ENCODE results near the gene YBX2. TPM values are rescaled to one million over a fixed set of nuclear protein-coding genes. Genes with fewer than 3 reads are reported as not detected.
"Not testable (repeated sequence)": the region's sequence is repeated elsewhere in the genome, so short reads cannot be mapped to it uniquely, and the experiment has no call there.

Gene YBX2
- total RNA-seq: 1 to 10 TPM; 1.2 to 4.1 (median 2.1) TPM

DNA sequence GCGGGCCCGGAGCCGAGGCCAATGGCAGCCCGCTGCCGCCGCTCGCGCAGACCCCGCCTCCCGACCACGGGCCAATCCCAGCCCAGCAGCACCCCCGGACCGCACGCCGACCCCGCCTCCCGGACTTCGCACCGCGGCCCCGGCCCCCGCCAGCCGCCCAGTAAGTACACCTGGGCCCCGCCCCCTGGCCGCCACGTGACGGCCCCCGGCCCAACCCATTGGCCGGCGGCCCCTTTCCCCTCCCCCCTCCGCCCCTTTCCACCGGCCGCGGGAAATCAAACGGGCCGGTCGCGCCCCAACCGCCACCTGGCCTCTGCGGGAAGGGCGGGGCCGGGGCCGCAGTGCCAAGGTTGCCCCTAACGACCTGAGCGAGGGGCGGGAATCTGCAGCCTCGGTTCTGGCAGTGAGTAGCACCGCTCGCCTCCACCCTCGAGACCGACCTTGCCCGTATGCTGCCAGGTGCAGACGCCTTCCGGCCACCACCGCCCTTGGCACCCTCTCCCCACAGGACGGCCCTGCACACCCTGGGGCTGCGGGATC is at the start of gene YBX2:
TSS of gene YBX2 (minus strand) at position 26 of the 540 bp plus-strand sequence. CDS start 139 bp downstream, outside the sequence.
- Histone ChIP-seq H3K4me1 (peaks cover 8 to 36% of the 10 kb centered on the region in 2 donors), H3K9me3 (no peaks in the 10 kb centered on the region), H3K27me3 (no peaks in the 10 kb centered on the region), H3K27ac (no peak within 1 kb of the TSS), H3K36me3 (no peaks in the 10 kb centered on the region), H3K4me3 (replicated peaks in 1 of 3) (peak within 1 kb of the TSS in 1 of 3 donors; percentile 14)
- DNase-seq: peak; percentile 70 to 80
- intact Hi-C loops (cut with DNase I): loop anchor here (5.0 kb wide), 1 partner anchor 252 kb away; the partner anchor contains the start of gene SLC16A11
- TF ChIP-seq, protein P1, sequence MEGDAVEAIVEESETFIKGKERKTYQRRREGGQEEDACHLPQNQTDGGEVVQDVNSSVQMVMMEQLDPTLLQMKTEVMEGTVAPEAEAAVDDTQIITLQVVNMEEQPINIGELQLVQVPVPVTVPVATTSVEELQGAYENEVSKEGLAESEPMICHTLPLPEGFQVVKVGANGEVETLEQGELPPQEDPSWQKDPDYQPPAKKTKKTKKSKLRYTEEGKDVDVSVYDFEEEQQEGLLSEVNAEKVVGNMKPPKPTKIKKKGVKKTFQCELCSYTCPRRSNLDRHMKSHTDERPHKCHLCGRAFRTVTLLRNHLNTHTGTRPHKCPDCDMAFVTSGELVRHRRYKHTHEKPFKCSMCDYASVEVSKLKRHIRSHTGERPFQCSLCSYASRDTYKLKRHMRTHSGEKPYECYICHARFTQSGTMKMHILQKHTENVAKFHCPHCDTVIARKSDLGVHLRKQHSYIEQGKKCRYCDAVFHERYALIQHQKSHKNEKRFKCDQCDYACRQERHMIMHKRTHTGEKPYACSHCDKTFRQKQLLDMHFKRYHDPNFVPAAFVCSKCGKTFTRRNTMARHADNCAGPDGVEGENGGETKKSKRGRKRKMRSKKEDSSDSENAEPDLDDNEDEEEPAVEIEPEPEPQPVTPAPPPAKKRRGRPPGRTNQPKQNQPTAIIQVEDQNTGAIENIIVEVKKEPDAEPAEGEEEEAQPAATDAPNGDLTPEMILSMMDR (IDR thresholded peaks at IDR 0.05): no peak
- no peak for TF ChIP-seq POLR2A (IDR thresholded peaks at IDR 0.05)
- 2 to 6% methylated on average over 12 to 28 of the region's 57 CpGs for WGBS, 2 donors

DNA sequence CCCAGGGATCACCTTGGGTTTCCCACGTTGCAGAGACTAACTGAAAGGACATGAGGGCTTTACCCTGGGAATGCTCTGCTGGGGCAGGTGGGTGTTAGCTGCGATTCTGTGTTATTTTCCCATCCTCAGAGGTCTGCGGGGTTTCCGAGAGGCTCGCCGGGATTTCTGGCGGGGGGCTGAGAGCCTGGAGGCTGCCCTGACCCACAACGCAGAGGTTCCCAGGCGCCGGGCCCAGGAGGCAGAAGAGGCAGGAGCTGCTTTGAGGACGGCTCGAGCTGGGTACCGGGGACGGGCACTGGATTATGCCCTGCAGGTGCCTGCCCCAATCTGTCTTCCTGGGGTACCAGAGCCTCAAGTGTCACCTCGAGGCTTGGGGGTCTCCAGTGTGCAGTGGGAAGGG is 48.8 kb upstream of the YBX2 start:
- Histone ChIP-seq H3K27ac (no peak overlapping the region), H3K27me3 (no peaks in the 10 kb centered on the region), H3K36me3 (no peaks in the 10 kb centered on the region), H3K4me3 (replicated peaks in 1 of 3) (no peak overlapping the region), H3K4me1 (no peaks in the 10 kb centered on the region), H3K9me3 (no peaks in the 10 kb centered on the region)
- no peak for DNase-seq
- intact Hi-C loops (cut with DNase I): no loop called here
- WGBS, 2 donors: 65 to 82% methylated on average over 5 to 15 of the region's 15 CpGs
- TF ChIP-seq, protein P1 (IDR thresholded peaks at IDR 0.05): no peak
- TF ChIP-seq POLR2A (IDR thresholded peaks at IDR 0.05): no peak

DNA sequence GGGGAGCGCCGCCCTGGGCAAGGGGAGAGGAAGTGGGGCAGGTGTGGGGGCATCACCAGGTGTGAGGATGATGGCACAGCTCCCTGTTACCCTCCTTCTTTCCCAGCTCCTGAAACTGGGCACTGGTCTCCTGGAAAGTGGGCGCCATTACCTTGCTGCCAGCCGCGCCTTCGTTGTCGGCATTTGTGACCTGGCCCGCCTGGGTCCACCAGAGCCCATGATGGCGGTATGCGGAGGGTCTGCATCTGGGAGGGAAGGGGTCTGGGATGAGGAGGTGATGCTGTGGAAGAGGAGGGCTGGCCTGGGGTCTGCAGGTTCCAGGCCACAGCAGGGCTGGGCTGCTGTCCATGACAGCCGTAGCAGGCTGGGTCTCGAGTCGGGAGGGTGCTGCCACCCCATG is 47.4 kb upstream of the YBX2 start:
- WGBS, 2 donors: 92 to 97% methylated on average over 5 to 11 of the region's 13 CpGs
- no peak overlapping the region for H3K27ac ChIP-seq
- no peak for DNase-seq
- no peaks in the 10 kb centered on the region for H3K4me1 ChIP-seq
- no peaks in the 10 kb centered on the region for H3K27me3 ChIP-seq
- no peaks in the 10 kb centered on the region for H3K9me3 ChIP-seq
- no peak overlapping the region for H3K4me3 ChIP-seq (replicated peaks in 1 of 3)
- no peaks in the 10 kb centered on the region for H3K36me3 ChIP-seq
- intact Hi-C loops (cut with DNase I): no loop called here
- TF ChIP-seq, protein P1 (IDR thresholded peaks at IDR 0.05): no peak
- TF ChIP-seq POLR2A (IDR thresholded peaks at IDR 0.05): no peak

DNA sequence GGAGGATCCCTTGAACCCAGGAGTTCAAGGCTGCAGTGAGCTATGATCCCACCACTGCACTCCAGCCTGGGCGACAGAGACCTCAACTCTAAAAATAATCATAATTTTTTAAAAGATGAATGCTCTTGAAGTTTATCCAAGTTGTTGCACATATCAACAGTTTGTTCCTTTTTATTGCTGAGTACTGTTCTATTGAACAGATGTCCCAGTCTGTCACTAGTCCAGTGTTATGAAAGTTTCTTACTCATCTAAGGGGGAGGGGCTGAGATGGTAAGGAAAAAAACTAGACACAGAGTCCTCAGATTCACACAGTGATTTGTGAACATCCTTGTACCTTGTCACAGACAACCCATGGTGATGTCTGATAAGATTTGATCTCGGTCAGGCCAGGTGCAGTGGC is 45.7 kb upstream of the YBX2 start:
- H3K36me3 ChIP-seq: no peaks in the 10 kb centered on the region
- H3K4me1 ChIP-seq: no peaks in the 10 kb centered on the region
- H3K27me3 ChIP-seq: no peaks in the 10 kb centered on the region
- 89 to 90% methylated on average over 2 of the region's 2 CpGs for WGBS, 2 donors
- no peak for DNase-seq
- no peaks in the 10 kb centered on the region for H3K9me3 ChIP-seq
- intact Hi-C loops (cut with DNase I): no loop called here
- no peak overlapping the region for H3K4me3 ChIP-seq (replicated peaks in 1 of 3)
- TF ChIP-seq, protein P1 (IDR thresholded peaks at IDR 0.05): no peak
- TF ChIP-seq POLR2A (IDR thresholded peaks at IDR 0.05): no peak
- no peak overlapping the region for H3K27ac ChIP-seq

DNA sequence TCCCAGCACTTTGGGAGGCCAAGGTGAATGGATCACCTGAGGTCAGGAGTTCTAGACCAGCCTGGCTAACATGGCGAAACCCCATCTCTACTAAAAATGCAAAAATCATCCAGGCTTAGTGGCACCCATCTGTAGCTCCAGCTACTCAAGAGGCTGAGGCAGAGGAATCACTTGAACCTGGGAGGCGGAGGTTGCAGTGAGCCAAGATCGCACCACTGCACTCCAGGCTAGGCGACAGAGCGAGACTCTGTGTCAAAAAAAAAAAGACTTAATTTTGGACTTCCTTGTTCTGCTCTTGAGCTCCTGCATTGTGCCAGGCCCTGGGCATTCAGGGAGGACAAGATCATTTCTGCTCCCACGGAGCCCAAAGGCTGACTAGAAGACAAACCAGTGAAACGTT is 43.2 kb upstream of the YBX2 start:
- H3K9me3 ChIP-seq; H3K27me3 ChIP-seq; H3K4me3 ChIP-seq (replicated peaks in 1 of 3); H3K36me3 ChIP-seq; H3K27ac ChIP-seq; intact Hi-C loops (cut with DNase I); H3K4me1 ChIP-seq: not testable (repeated sequence)
- WGBS, 2 donors: 18 to 39% methylated on average over 7 of the region's 7 CpGs
- DNase-seq: peak; percentile 45 to 52

Measured in thyroid gland (tissue), 4 donors.